Stimulated activated CD8-positive, alpha-beta memory T cell treated with anti-CD3 and anti-CD28 coated beads, Interleukin-12 subunit alpha, Interleukin-12 subunit beta, amount 100 ng/mL, for 24 hours (primary cell): ENCODE data around the gene C1orf167.
A peak's percentile ranks its signal among the peaks of the same experiment; 100 is the strongest.

ENCODE experiments used
- DNase-seq: peaks from one replicate; pipeline ENCODE4 v3.0.0-alpha.2; 2020; ENCODE audit errors: extremely low read depth

The C1orf167 gene

DNA sequence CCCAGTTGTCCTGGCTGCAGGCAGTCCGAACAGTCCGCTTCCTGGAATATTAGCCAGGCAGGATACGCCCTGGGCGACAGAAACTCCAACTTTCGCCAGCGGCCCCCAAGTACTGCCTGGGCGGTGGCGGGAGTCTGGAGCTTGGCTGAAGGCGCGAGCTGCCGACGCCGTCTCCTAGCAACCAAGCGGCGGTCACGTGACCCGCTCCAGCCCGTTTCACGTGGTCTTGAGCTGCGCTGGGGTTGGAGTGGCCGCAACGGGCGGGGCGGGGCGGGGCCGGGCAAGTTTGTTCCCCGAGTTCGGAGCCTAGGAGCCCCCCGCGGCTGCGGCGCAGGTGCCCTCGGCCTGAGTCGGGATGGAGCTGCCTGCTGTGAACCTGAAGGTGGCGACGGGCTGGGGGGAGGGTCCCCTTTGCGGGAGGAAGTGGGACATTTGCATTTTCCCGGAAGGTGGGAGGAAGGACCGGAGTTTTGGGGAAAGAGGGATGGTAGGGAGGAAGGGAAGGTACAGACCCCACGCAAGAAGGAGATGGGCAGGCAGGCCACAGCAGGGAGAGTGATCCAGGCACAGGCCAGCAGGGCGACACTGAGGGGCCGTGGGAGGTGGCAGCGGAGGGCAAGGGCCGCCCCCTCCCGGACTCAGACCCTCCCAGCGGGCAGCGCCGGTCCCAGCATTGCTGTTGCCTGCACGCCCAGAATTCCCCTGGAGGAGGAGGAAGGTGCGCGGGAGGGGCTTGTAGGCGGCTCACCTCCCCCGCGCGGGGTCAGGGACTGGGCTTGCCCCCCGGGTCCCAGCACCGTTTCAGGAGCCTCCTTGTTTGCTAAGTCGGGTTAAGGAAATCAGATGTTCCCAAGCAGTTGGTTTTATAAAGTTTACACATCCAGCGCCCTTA lies 25.9 kb upstream of the C1orf167 start, which contains the start of gene AGTRAP:
AGTRAP (plus strand) TSS at position 283 of the 892 bp plus-strand sequence; CDS start at position 356, 73 bp downstream.
- DNase-seq = peak; percentile 72

DNA sequence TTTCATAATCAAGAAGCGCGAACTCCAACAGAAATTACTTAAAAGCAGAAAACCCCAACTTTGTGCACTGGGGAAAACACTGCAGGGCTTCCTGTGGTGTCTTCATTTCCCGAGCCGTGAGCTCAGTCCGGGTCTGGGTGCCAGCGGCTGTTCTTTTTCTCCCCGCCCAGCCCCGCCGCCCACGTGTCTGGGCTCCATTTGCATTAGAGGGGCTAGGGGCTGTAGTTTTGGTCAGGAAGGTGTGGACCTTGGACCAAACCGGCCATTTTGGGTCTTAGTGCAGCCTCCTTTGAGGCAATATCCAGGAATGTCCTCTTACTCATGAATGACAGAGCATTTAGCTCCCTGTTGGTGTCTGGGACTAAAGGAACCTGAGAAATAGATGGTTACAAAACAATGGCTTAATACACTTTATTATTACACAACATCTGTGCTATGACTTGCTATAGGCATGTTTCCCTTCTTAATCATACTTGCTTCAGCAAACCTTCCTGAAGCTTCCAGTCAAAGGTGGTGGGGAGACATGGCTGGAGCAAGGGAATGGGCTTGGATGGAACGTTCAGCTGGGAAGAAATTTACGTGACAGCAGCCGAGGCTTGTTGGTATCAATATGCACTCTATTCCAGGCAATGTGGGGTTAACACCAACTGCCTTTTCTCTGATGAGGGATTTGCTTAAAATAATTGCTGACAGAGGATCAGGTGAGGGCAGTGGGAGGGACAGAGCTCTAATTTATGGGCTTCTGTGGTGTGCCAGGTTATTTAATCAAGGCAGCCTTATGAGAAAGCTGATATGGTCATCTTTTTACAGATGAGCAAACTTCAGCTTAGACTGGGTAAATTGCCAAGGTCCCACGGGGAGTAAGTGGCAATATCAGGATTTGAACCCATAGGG lies 25.0 kb upstream of the C1orf167 start:
- no peak for DNase-seq

- no peak for DNase-seq
Measured at GRCh38 chr1:11738096-11738495, 23.9 kb upstream of the C1orf167 start.

DNA sequence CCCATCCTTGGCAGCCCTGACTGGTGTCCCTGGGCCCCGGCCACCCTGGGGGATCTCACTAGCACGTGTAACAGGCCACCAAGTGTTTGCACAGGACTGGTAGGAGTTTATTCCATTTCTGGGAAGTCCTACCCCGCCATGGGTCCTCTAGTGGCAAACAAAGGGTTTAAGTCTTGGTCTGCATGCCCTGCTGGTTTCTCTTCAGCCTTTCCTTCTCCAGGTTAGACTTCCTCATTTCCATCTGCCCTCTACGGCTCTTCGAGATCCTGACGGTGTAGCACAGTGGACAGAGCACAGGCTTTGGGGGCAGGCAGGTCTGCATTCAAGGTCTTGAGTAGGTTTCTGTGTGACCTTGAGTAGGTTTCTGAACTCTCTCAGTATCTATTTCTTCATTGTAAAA lies 23.2 kb upstream of the C1orf167 start:
- DNase-seq = no peak

GRCh38 chr1:11740258-11741192 lies 21.5 kb upstream of the C1orf167 start:
- DNase-seq = no peak

DNA sequence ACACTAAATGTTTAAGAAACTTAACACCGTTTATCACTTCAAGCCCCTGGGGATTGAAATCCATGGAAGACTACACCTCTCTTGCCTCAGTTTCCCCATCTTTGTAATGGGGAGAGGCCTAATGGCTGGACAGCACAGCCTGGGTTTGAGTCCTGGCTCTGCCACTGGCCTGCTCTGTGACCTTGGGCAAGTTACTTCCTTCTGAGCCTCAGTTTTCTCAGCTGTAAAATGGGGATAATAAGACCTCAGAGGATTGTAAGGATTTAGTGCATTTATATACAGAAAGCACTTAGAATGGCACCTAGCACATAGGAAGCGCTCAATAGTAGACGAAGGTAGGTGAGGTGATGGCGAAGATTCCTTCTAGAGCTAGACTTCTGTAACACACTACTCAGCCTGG lies 20.5 kb upstream of the C1orf167 start:
- no peak for DNase-seq

- no peak for DNase-seq
Measured at GRCh38 chr1:11741919-11742558, 20.0 kb upstream of the C1orf167 start.

GRCh38 chr1:11744287-11744686 lies 17.7 kb upstream of the C1orf167 start:
- no peak for DNase-seq

GRCh38 chr1:11746092-11746491 lies 15.9 kb upstream of the C1orf167 start:
- DNase-seq = no peak

GRCh38 chr1:11746795-11747487 lies 15.1 kb upstream of the C1orf167 start:
- no peak for DNase-seq

- DNase-seq = no peak
Measured at GRCh38 chr1:11748294-11749202, 13.4 kb upstream of the C1orf167 start.

GRCh38 chr1:11749203-11749689 lies 12.7 kb upstream of the C1orf167 start:
- DNase-seq = no peak

DNA sequence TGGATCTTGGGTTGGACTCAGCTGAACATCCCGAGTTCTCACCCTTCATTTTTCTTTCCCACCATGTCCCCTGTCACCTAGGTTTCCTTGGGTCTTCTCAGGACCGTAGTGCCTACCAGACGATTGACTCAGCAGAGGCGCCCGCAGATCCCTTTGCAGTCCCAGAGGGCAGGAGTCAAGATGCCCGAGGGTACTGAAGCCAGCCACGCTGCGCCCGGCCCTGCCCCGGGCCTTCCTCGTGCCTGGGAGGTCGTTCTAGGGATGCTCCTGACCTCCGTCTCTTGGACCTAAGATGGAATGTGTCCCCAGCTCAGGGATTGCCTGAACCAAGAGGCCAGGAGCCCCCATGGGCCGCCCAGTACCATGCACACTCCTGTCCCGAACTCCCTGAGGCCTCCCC lies 12.0 kb upstream of the C1orf167 start:
- DNase-seq = no peak

DNA sequence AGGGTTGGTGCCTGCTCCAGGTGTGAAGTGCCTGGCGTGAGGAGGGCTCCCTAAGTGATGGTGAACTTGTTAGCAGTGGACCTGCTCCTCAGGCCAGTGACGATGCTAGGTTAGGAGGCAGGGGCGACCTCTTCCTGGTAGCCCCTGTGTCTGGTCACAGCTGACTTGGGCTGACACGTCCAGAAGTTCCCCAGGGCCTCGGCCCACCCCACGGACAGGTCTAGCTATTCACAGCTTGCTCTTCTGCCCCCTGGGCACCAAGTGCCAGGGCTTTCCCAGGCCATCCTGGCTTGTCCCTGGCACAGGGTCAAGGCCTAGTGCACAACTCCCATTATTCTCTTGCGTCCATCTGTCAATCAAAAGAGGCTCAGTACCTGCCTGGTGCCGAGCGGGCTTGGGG lies 10.9 kb upstream of the C1orf167 start:
- no peak for DNase-seq

GRCh38 chr1:11752359-11753088 lies 9.5 kb upstream of the C1orf167 start:
- no peak for DNase-seq

DNA sequence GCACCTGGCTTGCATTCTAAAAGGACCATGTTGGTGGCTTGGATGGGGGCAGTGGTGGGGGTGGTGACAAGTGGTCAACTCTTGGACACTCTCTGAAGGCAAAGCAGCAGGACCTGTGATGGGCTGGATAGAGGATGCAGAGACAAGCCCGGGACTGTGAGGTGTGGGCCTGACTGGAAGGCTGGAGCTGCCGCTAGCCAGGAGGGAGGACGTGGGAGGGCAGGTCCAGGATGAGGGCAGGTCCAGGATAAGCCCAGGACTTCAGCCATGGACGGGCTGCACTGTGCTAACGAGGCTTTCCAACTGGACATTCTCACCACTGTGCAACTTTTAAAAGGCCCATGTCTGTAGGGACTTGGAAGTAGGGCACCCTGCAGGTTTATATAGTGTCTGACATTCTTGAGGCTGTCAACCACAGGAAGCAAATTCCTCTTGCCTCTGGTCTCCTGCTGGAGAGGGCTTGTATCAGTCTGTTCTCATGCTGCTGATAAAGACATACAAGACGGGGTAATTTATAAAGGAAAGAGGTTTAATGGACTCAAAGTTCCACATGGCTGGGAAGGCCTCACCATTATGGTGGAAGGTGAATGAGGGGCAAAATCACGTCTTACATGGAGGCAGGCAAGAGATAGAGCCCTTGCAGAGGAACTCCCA lies 8.3 kb upstream of the C1orf167 start:
- no peak for DNase-seq

DNA sequence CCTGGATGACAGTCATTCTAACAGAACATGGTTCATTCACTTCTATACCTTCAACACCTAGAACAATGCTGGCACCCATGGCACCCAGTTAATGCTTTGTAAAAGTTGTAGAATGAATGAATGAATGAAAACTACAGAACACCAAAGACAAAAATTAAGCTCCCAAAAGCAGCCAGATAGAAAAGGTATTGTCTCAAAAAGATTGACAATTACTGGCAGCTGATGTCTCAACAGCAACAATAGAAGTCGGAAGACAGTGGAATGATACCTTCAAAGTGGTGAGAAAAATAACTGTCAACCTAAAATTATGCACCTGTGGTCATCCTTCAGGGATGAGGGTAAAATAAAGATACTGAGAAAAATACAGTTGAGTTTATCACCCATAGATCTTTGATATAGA lies 4.9 kb upstream of the C1orf167 start:
- DNase-seq = no peak

DNA sequence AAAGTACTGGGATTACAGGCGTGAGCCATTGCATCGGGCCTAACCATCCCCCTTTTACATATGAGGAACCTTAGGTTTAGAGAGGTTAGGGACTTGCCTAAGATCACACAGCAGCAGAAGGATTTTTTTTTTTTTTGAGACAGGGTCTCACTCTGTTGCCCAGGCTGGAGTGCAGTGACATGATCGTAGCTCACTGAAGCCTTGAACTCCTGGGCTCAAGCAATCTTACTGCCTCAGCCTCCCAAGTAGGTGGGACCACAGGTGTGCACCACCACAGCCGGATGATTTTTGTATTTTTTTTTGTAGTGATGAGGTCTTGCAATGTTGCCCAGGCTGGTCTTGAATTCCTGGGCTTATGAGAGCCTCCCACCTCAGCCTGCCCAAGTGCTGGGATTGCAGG lies 2.2 kb upstream of the C1orf167 start:
- no peak for DNase-seq
